Prostate gland (tissue), 2 donors: ENCODE data around the gene PLCH1.

Source experiments
- POLR2A ChIP-seq: fragments of 450-650 bp; IDR thresholded peaks from one replicate; pipeline ENCODE4 v1.6.1; 2016; ENCODE audit warnings: antibody characterized with exemption, mild to moderate bottlenecking
- POLR2AphosphoS5 ChIP-seq: sonication (generic); formaldehyde crosslinking; IDR thresholded peaks from one replicate; pipeline ENCODE4 v1.6.1; 2017; ENCODE audit warnings: antibody characterized with exemption
- TF ChIP-seq, protein P1 (sequence below), 4 experiments: fragments of 200-600 bp in 2 of 4; fragments of 450-650 bp in 2 of 4; sonication (generic) in 2 of 4; IDR thresholded peaks; 1 replicate in 3 of 4; 2 replicates in 1 of 4; pipeline ENCODE4 v1.5.1; 2016 to 2019; ENCODE audit warnings: antibody characterized with exemption in 4 of 4, mild to moderate bottlenecking in 2 of 4, moderate library complexity in 2 of 4

DNA sequence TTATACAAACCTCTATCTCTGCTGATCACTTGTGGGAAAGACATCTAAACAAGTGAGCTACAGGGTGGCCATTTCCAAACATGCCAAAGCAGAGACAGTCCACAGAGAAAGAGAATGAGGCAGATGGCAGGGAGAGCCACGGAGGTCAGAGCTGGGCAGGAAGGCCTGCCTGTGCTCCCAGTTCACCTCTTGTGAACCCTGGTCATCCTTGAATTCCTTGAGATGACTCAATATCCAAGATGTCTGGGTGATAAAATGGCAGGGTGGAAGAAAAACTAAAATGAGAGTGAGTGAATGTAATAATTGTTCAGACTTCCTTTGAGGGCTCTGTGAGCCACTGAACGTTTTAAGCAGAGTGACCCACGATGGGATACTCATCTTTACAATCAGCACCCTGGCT lies 104.8 kb downstream of the PLCH1 start:
- TF ChIP-seq POLR2A = no peak
- TF ChIP-seq, protein P1, sequence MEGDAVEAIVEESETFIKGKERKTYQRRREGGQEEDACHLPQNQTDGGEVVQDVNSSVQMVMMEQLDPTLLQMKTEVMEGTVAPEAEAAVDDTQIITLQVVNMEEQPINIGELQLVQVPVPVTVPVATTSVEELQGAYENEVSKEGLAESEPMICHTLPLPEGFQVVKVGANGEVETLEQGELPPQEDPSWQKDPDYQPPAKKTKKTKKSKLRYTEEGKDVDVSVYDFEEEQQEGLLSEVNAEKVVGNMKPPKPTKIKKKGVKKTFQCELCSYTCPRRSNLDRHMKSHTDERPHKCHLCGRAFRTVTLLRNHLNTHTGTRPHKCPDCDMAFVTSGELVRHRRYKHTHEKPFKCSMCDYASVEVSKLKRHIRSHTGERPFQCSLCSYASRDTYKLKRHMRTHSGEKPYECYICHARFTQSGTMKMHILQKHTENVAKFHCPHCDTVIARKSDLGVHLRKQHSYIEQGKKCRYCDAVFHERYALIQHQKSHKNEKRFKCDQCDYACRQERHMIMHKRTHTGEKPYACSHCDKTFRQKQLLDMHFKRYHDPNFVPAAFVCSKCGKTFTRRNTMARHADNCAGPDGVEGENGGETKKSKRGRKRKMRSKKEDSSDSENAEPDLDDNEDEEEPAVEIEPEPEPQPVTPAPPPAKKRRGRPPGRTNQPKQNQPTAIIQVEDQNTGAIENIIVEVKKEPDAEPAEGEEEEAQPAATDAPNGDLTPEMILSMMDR (IDR thresholded peaks at IDR 0.05) = no peak
- no peak for TF ChIP-seq POLR2AphosphoS5
